ENCODE data around the gene COPS7B.
A peak's percentile ranks its signal among the peaks of the same experiment; 100 is the strongest.
"Not testable (repeated sequence)": the region's sequence is repeated elsewhere in the genome, so short reads cannot be mapped to it uniquely, and the experiment has no call there.

The COPS7B gene

DNA sequence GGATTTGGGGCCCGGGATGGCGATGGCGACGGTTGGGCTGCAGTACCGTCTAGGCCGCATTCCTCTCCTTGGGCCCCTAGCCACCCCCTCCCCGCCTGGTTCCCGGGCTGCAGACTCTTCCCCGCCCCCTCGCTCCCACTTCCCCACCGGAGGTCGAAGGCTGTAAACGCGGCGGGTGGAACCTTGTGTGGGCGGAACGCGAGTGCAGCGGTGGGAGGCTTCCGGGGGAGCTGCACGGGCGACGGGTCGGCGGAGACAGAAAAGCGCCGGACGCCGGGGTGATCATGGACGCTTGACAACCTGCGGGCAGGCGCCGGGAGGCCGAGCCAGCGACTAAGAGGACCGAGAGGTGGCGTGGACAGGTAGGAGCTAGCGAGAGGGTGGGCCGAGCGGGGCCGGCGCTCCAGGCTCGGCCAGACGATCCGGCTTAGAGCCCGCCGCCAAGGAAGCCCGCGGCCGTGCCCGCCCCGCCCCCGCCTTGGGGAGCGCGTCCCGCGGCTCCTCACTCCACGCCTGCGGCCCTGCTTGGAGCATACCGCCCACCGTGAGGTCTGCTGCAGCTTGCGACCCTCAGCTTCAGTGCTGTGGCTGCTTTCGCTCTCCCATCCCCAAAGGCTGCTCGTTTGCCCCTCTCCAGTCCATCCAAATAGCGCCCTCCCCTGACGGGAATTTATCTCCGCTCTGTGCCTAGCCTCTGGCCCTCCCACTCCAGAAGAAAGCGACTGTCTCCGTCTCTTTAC lies at the start of gene COPS7B:
TSS of gene COPS7B (plus strand) at position 269 of the 740 bp plus-strand sequence. CDS start 2,126 bp downstream, outside the sequence.
- DNase-seq (ENCODE audit: low read depth in 2 of 2, low spot score in 1 of 2) = peak; percentile 68 to 70

DNA sequence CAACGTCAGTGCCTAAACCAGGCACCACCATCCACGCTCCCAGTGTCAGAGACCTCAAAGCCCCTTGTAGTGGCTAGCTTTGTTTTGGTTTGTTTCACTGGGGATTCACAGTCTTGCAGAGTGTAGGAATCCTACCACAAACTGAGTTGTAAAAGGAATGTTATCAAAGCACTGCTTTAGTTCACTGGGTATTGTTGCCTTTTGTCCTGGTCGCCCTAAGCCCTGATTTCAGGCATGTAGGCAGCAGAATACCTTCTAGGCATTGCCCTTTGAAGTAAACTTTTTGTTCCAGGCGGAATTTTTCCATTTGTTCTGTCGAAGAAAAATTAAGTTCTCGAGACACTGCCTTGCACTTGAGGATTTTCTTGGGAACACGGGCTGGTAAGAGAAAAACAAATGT lies 48.5 kb upstream of the COPS7B start:
- no peak for DNase-seq (ENCODE audit: low read depth in 2 of 2, low spot score in 1 of 2)

DNA sequence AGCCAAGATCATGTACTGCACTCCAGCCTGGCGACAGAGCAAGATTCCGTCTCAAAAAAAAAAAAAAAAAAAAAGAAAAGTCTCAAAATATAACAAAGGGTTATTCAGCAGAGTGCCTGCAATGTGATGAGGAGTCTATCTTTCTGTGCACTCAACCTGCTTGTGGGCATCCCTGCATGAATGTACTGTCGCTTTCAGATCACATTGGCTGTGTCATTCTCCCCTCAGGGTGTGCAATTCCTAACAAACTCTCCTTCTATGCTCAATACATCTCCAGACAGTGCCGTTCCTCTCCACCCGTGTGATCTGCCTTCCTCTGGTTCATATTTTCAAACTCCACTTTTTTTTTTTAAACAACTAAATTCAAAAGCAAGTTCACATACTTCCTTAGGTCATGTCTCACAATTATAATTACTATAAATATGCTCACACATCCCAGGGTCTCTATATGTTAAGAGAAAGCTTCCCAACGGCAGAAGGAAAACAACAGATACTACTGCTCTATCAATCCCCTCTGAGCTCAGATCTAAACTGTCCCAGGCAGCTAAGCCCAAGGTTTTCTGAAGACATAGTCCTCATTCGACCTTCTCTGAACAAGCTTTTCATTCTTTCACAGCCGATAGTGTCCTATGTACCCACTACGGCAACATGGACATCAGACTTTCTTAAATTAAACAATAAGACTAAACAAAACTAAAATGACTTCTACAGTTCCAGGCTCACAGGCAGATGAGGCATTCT lies 42.7 kb upstream of the COPS7B start:
- DNase-seq (ENCODE audit: low read depth in 2 of 2, low spot score in 1 of 2) = no peak

DNA sequence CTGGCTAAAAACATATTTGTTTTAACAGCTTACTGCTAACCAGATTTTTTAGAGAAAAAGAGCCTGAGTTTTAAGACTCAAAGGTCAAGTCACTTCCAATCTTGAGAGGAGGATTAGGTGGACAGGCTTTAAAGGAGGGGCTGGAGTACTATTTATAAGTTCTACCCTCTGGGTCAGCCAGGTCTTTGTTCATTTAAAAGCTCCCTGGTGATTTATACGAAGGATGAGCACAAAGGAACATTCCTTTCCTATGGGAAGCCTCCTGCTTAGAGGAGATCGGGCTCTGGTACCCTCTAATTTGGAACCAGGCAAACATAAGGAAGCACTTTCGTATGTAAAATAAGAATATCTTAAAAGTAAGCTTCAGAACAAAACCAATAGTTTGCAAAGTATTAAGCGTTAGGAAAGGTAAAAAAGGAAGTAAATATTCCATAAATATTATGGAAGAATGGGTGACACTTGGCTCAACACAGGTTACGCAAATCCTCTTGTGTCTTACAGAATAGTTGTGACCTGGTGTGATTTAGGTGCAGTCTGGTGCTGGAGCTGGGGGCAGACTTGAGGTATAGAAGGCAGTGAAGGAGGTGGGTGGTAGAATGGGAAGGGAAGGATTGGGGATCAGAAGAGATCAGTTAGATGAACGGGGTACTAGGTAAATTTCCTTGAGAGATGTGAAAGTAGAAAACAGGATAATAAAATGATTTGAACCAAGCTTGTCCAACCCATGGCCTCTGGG lies 40.8 kb upstream of the COPS7B start:
- DNase-seq (ENCODE audit: low read depth in 2 of 2, low spot score in 1 of 2) = no peak

DNA sequence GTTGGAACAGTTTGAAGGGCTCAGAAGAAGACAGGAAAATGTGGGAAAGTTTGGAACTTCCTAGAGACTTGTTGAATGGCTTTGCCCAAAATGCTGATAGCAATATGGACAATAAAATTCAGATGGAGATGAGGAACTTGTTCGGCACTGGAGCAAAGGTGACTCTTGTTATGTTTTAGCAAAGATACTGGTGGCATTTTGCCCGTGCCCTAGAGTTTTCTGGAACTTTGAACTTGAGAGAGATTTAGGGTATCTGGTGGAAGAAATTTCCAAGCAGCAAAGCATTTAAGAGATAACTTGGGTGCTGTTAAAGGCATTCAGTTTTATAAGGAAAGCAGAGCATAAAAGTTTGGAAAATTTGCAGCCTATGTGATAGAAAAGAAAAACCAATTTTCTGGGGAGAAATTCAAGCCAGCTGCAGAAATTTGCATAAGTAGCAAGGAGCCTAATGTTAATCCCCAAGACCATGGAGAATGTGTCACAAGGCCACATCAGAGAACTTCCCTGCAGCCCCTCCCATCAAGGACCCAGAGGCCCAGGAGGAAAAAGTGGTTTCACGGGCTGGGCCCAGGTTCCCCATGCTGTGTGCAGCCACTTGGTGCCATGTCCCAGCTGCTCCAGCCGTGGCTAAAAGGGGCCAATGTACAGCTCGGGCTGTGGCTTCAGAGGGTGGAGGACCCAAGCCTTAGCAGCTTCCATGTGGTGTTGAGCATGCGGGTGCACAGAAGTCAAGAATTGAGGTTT lies 37.9 kb upstream of the COPS7B start:
- not testable (repeated sequence) for DNase-seq (ENCODE audit: low read depth in 2 of 2, low spot score in 1 of 2)

DNA sequence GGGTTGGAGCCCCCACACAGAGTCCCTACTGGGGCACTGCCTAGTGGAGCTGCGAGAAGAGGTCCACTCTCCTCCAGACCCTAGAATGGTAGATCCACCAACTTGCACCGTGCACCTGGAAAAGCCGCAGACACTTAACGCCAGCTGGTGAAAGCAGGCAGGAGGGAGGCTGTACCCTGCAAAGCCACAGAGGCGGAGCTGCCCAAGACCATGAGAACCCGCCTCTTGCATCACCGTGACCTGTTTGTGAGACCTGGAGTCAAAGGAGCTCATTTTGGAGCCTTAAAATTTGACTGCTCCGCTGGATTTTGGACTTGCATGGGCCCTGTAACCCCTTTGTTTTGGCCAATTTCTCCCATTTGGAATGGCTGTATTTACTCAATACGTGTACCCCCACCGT lies 37.2 kb upstream of the COPS7B start:
- not testable (repeated sequence) for DNase-seq (ENCODE audit: low read depth in 2 of 2, low spot score in 1 of 2)

DNA sequence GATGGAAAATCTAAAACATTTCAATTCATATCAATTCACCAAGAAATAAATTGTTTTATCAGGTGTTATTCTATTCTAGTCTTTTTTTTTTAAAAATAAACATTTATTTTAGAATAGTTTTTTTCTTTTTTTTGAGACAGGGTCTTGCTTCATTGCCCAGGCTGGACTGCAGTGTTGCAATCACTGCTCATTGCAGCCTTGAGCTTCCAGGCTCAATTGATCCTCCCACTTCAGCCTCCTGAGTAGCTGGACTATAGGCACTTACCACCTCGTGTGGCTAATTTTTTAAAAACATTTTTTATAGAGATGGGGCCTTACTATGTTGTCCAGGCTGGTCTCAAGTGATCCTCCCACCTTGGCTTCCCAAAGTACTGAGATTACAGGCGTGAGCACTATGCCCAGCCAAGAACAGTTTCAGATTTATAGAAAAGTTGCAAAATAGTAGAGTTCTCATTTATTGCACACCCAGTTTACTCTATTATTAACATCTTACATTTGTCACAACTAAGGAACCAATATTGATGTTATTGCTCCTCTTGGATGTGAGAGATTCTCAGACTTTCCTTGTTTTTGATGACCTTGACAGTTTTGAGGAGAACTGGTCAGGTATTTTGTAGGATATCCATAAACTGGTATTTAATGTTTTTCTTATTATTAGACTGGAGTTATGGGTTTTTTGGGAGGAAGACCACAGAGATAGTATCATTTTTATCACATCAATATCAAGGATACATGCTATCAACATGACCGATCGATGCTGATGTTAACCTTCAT lies 35.0 kb upstream of the COPS7B start:
- DNase-seq (ENCODE audit: low read depth in 2 of 2, low spot score in 1 of 2) = no peak

DNA sequence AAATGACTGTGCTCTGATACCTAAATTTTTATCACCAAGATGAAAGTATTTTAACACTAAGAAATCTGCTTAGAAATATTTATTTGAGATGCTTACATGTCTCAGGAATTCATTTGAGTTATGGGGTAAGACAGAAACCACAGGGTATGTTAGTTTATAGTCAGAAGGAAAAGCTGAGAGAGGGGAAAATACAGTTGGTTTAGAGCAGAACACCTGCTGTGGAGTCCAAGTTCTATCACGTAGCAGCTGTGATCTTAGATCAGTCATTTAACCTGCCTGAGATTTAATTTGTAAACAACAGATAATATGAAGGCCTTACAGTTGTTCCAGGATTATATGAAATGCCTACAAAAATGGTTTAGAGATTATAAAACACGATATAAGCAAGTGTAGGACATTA lies 34.2 kb upstream of the COPS7B start:
- no peak for DNase-seq (ENCODE audit: low read depth in 2 of 2, low spot score in 1 of 2)

DNA sequence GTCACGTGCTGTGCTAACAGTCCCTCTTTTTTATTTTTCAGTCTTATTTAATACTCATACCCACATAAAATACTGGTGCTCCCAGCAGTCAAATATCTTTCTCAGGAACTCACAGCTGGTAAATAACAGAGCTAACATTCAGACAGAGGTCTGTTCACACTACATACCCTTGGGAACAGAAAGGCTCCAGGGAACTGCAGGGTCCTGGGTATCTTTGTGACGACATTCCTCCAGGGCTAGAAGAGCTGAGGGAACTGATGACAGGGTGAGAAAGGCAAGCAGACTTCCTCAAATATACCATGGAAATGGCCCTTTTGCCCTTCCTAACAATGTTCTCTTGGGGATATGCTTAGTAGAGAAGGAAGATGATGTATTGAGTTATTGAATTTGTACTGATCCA lies 24.5 kb upstream of the COPS7B start:
- no peak for DNase-seq (ENCODE audit: low read depth in 2 of 2, low spot score in 1 of 2)

DNA sequence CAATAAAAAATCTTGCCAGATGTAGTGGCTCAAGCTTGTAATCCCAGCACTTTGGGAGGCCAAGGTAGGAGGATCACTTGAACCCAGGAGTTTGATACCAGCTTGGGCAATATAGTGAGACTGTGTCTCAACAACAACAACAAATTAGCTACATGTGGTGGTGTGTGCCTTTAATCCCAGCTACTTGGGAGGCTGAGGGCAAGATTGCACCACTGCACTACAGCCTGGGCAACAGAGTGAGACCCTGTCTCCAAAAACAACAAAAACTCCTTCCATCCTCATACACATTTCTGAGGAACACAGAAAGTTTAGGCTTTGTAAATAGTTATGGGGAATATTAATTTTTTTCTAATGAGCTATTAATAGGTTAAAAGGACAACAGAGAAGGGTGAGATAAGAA lies 22.1 kb upstream of the COPS7B start:
- DNase-seq (ENCODE audit: low read depth in 2 of 2, low spot score in 1 of 2) = no peak

DNA sequence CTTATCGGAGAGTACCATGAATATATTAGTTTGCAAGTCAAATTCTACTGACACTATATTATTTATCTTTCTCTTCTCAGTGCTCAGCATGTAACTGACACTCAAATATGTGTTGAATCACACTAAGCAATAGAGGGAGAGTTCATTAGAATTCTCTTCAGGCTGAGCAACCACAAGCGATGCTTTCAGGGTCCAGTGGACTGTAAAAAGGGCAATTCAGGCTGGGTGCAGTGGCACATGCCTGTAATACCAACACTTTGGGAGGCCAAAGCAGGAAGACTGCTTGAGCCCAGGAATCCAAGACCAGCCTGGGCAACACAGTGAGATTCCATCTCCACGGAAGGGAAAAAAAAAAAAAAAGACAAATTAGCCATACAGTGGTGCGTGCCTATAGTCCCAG lies 21.5 kb upstream of the COPS7B start:
- no peak for DNase-seq (ENCODE audit: low read depth in 2 of 2, low spot score in 1 of 2)

DNA sequence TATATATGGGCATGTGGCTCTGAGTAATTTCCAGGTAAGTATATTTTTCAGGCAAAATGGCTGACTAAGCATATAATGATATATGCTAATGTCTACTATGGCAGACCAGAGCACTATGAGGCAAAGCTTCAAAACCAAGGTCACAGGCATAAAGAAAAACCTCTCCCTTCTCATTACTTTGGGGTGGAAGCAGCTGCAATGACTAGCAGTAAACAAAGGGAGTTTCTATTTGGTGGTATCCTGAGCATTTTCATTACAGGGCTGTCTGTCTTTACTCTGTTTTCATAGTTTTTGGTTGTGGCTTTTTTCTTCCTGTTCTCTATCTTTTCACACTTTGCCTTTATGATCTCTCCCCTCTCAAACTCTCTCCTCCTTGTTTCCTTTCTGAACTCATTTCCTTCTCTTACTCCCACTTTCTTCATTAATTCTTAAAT lies 20.7 kb upstream of the COPS7B start:
- DNase-seq (ENCODE audit: low read depth in 2 of 2, low spot score in 1 of 2) = no peak

DNA sequence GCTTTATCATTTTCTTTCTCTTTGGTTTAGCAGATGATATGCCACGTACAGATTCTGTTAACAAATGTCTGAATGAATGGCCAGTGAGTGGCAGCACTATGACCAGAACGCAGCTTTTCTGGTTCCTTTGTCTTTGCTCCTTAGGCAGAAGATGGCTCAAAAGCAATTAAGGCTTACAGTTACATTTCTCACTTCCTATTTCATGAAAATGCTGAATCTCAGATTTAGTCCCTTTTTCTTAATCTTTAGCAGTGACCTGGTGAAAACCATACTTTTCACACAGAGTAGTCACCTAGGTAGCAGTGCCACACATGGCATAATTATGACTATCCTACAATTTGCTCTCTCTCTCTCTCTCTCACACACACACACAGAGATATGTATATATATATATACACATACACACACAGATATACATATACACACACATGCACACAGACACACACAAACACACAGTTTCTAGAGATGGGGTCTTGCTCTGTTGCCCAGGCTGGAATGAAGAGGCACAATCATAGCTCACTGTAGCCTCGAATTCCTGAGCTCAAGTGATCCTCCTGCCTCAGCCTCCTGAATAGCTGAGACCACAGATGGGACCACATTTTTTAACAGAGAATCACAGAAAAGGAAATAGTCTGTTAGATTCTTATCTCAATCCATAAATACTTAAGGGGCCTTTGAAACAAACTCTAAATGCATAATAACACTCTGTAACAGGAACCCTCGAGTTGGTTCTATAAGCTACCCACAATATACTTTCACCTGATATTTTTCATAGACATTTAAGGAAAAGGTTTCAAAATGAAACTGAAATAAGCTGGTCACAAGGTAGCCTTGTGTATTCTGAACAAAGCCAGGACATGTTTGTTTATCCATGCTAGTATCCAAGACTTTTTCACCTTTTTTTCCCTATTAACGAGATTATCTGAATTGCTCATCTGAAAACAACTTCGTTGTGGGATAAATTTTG lies 16.8 kb upstream of the COPS7B start:
- no peak for DNase-seq (ENCODE audit: low read depth in 2 of 2, low spot score in 1 of 2)

DNA sequence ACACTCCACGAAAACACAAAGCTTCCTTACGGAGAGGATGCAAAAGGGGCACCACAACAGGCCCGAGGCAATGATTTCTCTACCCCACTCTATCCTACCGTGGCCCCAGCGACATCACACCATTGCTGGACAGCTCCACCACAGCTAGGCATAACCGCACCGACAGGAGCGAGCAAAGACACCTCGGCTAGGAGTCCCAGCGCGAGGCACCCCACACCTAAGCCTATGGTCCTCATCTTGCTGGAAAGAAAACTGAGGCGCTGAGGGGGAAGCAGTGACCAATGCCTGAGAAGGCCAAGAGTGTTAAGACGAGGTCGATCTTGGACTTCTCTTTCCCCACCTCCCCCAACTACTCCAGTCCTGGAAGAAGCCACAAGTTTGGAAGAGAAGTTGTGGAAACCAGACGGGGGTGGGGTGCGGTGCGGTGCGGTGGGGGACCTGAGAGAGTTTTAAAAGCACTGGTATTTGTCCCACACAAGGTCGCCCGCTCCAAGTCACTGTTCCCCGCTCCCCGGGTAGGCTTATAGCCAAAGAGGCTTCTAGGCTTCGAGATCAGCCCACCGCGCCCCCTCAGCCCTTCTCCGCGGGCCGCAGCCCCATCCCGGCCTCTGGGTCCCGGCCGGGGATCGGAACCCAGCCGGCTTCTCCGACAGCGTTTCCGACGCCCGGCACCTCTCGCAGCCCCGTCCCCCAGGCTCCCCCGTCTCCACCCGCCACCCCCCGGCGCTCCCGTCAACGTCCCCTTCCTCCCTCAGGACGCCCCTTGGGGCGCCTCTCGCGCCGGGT lies 5.9 kb upstream of the COPS7B start:
- DNase-seq (ENCODE audit: low read depth in 2 of 2, low spot score in 1 of 2) = no peak

DNA sequence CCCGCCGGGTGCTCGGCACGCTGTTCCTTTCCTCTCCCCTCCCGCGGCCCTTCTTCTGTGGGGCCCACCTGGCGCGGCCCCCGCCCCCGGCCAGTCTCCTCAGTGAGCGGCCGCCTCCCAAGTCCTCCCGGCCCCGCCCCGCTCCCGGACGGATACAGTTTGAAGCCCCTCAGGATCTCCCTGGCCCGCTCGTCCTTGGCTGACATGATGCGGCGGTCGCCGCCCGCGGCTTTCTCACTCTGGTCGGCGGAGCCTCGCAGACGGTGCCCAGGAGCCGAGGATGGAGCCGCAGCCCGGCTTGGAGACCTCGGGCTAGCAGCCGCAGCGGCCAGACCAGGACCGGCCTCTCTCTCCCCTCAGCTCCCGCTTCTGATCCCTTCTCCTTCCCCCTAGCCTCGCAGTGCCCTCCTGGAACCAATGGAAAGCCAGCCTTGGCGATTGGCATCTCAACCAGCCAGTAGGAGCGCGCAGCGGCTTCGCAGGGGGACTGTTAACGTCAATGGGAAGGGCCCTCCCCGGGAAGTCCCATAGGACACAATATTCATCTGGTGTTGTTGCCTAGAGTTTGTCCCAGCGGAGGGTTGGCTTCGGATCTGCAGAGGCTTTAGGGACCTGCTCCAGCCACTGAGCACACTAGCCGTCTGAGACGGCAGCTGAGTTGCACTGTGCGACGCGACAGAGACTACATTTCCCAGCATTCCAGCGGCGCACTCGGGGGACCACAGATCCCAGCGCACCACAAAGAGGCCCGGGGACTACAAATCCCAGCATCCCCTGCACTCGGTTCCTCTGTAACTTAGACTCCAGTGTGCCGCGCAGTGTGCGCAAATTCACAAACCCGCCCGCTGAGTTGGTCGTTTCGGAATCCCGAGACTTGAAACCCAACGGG lies 5.1 kb upstream of the COPS7B start, which contains the start of gene PDE6D:
TSS of gene PDE6D (minus strand) at position 374 of the 889 bp plus-strand sequence. CDS start at position 206, 168 bp downstream.
- DNase-seq (ENCODE audit: low read depth in 2 of 2, low spot score in 1 of 2) = peak; percentile 92 to 94

DNA sequence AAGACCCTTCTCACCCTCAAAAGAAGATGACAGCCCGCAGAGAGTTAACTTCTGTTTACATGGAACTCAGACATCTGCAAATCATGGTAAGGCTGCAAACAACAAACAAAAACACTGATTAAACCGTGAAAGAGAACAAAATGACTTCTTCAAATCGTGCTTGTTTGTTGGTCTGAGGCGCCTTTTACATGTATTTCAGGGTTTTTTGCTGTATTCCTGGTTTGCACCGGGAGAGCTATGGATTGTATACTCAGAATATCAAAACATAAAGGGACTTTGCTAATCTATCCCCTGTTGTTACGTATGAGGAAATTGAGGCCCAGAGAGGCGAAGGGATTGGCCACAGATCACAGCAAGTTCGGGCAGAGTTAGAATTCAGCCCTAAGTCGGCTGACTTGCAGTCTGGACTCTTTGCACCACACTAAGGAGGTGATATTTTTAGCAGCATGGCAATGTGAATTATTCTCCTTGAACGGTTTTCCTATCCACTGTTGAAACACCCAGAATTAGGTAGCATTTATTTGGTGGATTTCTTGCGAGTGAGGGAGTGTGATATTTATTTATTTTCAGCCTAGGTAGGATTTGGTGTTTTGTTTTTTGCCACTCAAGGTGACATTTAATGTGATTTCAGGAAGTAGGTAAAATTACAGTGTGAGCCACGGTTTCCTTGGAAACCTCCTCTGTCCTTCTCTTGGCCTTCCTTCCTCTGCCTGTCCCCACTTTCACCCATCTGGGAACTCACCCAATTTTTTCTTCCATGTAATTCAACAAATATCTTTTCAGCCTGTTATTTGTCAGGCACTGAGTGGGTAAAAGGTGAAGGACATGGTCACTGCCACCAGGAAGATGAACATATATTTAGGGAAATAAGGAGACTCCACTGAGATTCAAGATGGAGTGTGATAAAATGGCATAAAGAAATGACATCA lies 4.2 kb upstream of the COPS7B start:
- DNase-seq (ENCODE audit: low read depth in 2 of 2, low spot score in 1 of 2) = no peak

Measured in stimulated activated CD8-positive, alpha-beta memory T cell treated with anti-CD3 and anti-CD28 coated beads, Interleukin-4, amount 100 ng/mL, for 4 hours (primary cell).